ENCODE data around the gene GALK1.
A peak's percentile ranks its signal among the peaks of the same experiment; 100 is the strongest.
"Not testable (repeated sequence)": the region's sequence is repeated elsewhere in the genome, so short reads cannot be mapped to it uniquely, and the experiment has no call there.

The GALK1 gene

DNA sequence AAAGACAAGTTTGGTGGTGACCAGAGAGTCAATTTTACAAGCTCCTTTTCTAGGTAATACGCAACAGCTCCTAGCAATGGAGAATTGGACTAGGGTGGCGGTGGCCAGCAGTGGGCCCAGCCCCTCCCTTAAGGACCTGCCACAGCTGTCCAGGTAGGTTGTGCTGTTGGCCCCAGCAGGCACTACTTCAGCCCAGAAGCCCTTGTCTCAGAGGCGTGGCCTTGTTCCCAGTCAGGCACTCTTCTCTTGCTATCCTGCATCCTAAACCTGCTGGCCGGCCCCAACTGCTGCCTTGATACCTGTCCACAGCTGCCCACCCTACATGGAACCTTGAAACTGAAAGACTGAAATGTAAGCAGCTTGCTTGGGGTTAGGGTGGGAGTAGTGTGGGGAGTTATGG, 989 bp upstream of the GALK1 start:
- DNase-seq (ENCODE audit: low read depth in 3 of 3), result no peak

GRCh38 chr17:75764417-75764710, 628 bp downstream of the GALK1 start:
- DNase-seq (ENCODE audit: low read depth in 3 of 3), result no peak

- no peak for DNase-seq (ENCODE audit: low read depth in 3 of 3)
Observed at GRCh38 chr17:75763613-75764416, 1.2 kb downstream of the GALK1 start.

DNA sequence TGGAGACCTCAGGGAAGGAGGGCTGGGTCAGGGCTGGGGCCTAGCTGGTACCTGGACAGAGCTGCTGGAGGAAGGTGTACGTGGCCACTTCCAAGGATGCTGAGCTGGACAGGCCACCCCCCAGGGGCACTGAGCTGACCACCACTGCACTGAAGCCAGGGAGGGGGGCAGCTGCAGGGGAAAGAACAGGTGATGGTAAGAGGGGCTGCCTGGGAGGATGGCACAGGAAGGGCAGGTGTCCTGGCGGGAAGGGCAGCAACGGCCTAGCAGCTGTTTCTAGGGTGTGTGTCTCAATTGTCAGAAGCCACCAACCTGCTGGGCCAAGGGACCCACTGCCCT, 1.8 kb downstream of the GALK1 start:
- DNase-seq (ENCODE audit: low read depth in 3 of 3), result no peak

- no peak for DNase-seq (ENCODE audit: low read depth in 3 of 3)
Observed at GRCh38 chr17:75762513-75763268, 2.3 kb downstream of the GALK1 start.

- not testable (repeated sequence) for DNase-seq (ENCODE audit: low read depth in 3 of 3)
Observed at GRCh38 chr17:75759978-75760640, 4.9 kb downstream of the GALK1 start.

GRCh38 chr17:75759457-75759856, 5.5 kb downstream of the GALK1 start:
- no peak for DNase-seq (ENCODE audit: low read depth in 3 of 3)

DNA sequence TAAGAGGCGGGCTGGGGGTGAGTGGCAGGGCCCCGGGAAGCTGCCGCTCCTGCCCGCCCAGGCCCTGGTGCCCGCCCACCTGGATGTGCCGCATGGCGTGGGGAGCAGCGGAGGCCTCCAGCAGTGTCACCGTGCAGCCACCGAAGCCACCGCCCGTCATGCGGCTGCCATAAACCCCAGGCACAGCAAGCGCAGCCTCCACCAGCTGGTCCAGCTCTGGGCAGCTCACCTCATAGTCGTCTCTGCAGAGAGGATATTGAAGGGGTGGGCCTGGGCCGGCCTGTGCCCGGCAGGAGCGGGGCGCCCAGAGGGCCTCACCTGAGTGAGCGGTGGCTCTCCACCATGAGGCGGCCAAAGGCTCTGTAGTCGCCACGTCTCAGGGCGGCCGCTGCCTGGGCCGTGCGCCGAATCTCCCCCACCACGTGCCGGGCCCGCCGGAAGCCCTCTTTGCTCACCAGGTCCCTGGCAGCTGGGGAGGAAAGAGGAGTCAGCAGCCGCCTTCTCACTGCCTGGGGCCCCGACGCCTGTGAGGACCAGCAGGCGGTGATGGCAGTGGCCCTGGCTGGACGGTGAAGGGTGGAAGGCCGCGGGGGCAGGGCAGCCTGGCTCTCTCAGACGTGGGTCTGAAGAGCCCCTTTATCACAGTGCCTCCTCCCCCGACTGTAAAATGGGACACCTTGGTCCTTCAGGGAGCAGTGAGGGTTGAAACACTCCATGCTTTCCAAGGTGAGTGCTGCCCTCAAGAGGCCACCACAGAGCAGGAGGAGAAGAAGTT, 6.7 kb downstream of the GALK1 start:
- no peak for DNase-seq (ENCODE audit: low read depth in 3 of 3)

DNA sequence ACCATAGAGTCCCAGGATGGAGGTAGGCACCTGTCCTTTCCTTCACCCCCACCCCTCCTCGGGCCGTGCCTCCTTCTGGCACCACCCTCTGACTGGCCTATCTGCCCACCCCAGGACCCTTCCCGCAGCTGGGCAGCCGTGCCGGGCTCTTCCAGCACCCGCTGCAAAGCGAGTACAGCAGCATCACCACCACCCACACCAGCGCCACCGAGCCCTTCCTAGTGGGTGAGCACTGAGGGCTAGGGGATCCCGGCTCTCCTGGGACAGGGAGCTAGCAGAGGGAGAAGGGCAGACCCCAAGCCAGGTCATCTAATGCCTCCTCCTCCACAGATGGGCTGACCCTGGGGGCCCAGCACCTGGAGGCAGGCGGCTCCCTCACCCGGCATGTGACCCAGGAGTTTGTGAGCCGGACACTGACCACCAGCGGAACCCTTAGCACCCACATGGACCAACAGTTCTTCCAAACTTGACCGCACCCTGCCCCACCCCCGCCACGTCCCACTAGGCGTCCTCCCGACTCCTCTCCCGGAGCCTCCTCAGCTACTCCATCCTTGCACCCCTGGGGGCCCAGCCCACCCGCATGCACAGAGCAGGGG, 7.8 kb downstream of the GALK1 start:
- no peak for DNase-seq (ENCODE audit: low read depth in 3 of 3)

GRCh38 chr17:75756451-75757085, 8.4 kb downstream of the GALK1 start:
- DNase-seq (ENCODE audit: low read depth in 3 of 3), result no peak

- DNase-seq (ENCODE audit: low read depth in 3 of 3), result no peak
Observed at GRCh38 chr17:75755990-75756389, 9.0 kb downstream of the GALK1 start.

- no peak for DNase-seq (ENCODE audit: low read depth in 3 of 3)
Observed at GRCh38 chr17:75755205-75755901, 9.6 kb downstream of the GALK1 start.

- DNase-seq (ENCODE audit: low read depth in 3 of 3), result no peak
Observed at GRCh38 chr17:75754378-75755204, 10.4 kb downstream of the GALK1 start.

GRCh38 chr17:75753514-75754377, 11.2 kb downstream of the GALK1 start:
- DNase-seq (ENCODE audit: low read depth in 3 of 3), result peak in 2 of 3 donors; percentile 37 to 69

DNA sequence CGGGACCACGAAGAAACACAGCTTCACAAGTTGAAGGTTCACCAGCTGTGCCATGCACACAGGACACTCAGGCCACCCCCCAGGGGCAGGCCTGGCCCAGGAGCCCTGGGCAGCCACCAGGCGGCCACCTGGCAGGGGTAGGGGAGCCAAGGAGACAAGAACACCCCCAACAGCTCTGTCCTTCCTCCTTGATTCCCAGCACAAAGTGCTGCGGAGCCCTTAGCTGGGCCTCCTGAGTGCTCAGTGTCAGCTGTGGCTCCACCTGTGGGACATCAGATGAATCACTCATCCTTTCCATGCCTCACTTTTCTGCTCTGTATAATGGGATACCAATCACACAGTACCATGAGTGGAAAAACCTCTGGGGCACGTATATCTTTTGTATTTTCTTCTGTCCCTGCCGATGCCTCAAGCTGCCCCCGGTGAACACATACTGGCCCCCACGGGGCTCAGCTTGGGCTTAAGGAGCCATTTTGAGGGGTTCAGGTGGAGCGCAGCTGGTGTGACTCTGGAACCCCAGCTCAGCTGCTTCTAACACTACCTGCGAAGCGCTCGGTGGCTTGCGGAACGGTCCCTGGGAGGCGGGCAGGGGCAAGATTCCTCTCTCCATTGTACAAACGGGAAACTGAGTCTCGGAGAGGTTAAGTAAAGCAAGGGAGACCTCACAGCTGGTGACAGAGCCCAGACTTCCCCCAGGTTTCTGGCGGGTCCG, 12.0 kb downstream of the GALK1 start:
- DNase-seq (ENCODE audit: low read depth in 3 of 3), result no peak

- DNase-seq (ENCODE audit: low read depth in 3 of 3), result no peak
Observed at GRCh38 chr17:75752405-75752709, 12.6 kb downstream of the GALK1 start.

DNA sequence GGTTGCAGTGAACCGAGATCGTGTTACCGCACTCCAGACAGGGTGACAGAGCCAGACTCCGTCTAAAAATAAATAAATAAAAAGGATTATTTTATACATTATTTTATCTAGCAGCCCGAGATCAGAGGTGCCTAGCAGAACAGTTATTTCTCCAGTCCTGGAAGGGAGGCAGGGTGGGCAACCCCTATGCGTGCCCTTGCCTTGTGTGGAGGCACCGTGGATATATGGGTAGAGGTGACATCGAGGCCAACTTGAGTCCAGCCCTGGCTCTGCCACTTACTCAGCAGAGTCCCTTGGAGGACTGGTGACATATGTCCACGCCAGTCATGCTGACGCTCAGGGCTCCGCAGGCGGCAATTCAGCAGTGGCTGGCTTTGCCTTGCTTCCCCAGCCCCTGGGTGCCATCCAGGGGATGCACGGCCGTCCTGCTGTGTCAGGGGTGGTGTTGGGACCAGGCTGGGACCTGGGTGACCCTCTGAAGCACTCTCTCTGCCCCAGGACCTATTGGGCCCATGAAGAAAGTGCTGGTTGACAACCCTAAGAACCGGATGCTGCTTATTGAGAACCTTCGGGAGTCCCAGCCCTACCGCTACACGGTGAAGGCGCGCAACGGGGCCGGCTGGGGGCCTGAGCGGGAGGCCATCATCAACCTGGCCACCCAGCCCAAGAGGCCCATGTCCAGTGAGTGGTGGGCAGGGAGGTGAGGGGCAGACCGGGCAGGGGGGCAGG, 13.2 kb downstream of the GALK1 start:
- DNase-seq (ENCODE audit: low read depth in 3 of 3), result no peak

Data from stimulated activated CD4-positive, alpha-beta T cell treated with anti-CD3 and anti-CD28 coated beads, TNF-alpha, amount 100 ng/mL, for 48 hours (primary cell).